HCT116 (cell line): ENCODE measurements around the gene TTC33.

Source experiments
- CEBPB ChIP-seq: IDR thresholded peaks from 2 replicates; pipeline ENCODE4 v1.6.1; 2012; ENCODE audit warnings: low read depth
- CTCF ChIP-seq, 3 experiments: fragments of 200-600 bp in 1 of 3; sonication (generic) in 1 of 3; IDR thresholded peaks in 2 of 3; conservative IDR thresholded peaks in 1 of 3; 2 replicates each; pipeline ENCODE4 v1.5.1; 2012 to 2017; ENCODE audit warnings: low read depth in 2 of 3, low read length in 2 of 3, antibody characterized with exemption in 1 of 3, borderline replicate concordance in 1 of 3, control low read depth in 1 of 3, mild to moderate bottlenecking in 1 of 3, mixed read lengths in 1 of 3, mixed run types in 1 of 3, moderate library complexity in 1 of 3; ENCODE audit not compliant: insufficient read depth in 1 of 3
- POLR2A ChIP-seq: IDR thresholded peaks from 2 replicates; pipeline ENCODE4 v1.7.0; 2011; ENCODE audit warnings: borderline replicate concordance; ENCODE audit not compliant: insufficient read depth, insufficient read length; ENCODE audit errors: extremely low read depth
- POLR2AphosphoS5 ChIP-seq: IDR thresholded peaks from 2 replicates; pipeline ENCODE4 v1.6.1; 2011; ENCODE audit warnings: mild to moderate bottlenecking, low read depth, low read length, moderate library complexity
- RAD21 ChIP-seq: IDR thresholded peaks from 2 replicates; pipeline ENCODE4 v1.6.1; 2012; ENCODE audit warnings: low read depth, mild to moderate bottlenecking
- REST ChIP-seq: IDR thresholded peaks from 2 replicates; pipeline ENCODE4 v1.6.1; 2012; ENCODE audit warnings: low read depth
- SIN3A ChIP-seq: IDR thresholded peaks from 2 replicates; pipeline ENCODE4 v1.6.1; 2012; ENCODE audit warnings: low read depth
- SP1 ChIP-seq: IDR thresholded peaks from 2 replicates; pipeline ENCODE4 v1.6.1; 2012; ENCODE audit warnings: low read depth

- TF ChIP-seq REST (no peak), CEBPB (no peak), CTCF (IDR thresholded peaks at IDR 0.05 in 2 of 3, conservative IDR thresholded peaks at IDR 0.05 in 1 of 3; ENCODE audit: borderline replicate concordance in 1 of 3, insufficient read depth in 1 of 3, low read depth in 2 of 3, low read length in 2 of 3) (no peak), POLR2AphosphoS5 (no peak), SP1 (no peak), SIN3A (no peak), POLR2A (no peak), RAD21 (no peak)
Measured at GRCh38 chr5:40615586-40616170, 140.1 kb downstream of the TTC33 start.
